GM18867 (cell line): ENCODE results near the gene MMP2.

Source experiments
- ATAC-seq: cut with Tn5 transposase; IDR thresholded peaks from one replicate; pipeline ENCODE4 v1.9.1; 2021; ENCODE audit warnings: mild to moderate bottlenecking, moderate library complexity; ENCODE audit not compliant: unreplicated experiment

Gene MMP2

GRCh38 chr16:55468352-55468990, 10.5 kb upstream of the MMP2 start:
- no peak for ATAC-seq

GRCh38 chr16:55469821-55470532, 9.0 kb upstream of the MMP2 start:
- ATAC-seq: no peak

GRCh38 chr16:55470533-55471371, 8.2 kb upstream of the MMP2 start:
- no peak for ATAC-seq

- ATAC-seq: peak; percentile 68
These were observed 7.4 kb upstream of the MMP2 start for GRCh38 chr16:55471448-55472097.

GRCh38 chr16:55473587-55473986, 5.4 kb upstream of the MMP2 start:
- no peak for ATAC-seq

GRCh38 chr16:55474821-55475220, 4.2 kb upstream of the MMP2 start:
- ATAC-seq: no peak

- no peak for ATAC-seq
These were observed 3.1 kb upstream of the MMP2 start for GRCh38 chr16:55475919-55476318.

GRCh38 chr16:55476625-55477533, 2.1 kb upstream of the MMP2 start:
- ATAC-seq: no peak

GRCh38 chr16:55477736-55478135, 1.3 kb upstream of the MMP2 start:
- no peak for ATAC-seq

GRCh38 chr16:55479430-55480140, 587 bp downstream of the MMP2 start:
- no peak for ATAC-seq

- ATAC-seq: no peak
These were observed 1.2 kb downstream of the MMP2 start for GRCh38 chr16:55480228-55480655.

- no peak for ATAC-seq
These were observed 2.0 kb downstream of the MMP2 start for GRCh38 chr16:55481023-55481422.

- no peak for ATAC-seq
These were observed 3.1 kb downstream of the MMP2 start for GRCh38 chr16:55482056-55482455.

GRCh38 chr16:55487048-55487803, 8.2 kb downstream of the MMP2 start:
- ATAC-seq: no peak

GRCh38 chr16:55488306-55488705, 9.3 kb downstream of the MMP2 start:
- ATAC-seq: no peak

- no peak for ATAC-seq
These were observed 10.3 kb downstream of the MMP2 start for GRCh38 chr16:55489119-55489955.

- ATAC-seq: no peak
These were observed 10.9 kb downstream of the MMP2 start for GRCh38 chr16:55489956-55490265.

- ATAC-seq: no peak
These were observed 11.3 kb downstream of the MMP2 start for GRCh38 chr16:55490301-55490700.
